Nephron progenitor cell (in vitro differentiated cells): ENCODE data around the gene LEAP2.

Experiments
- DNase-seq: peaks from one replicate; pipeline ENCODE4 v3.0.0; 2021
- H3K27ac Mint-ChIP-seq: 2 replicates; pipeline ENCODE4 v1.8.0; 2021; ENCODE audit warnings: mild to moderate bottlenecking, moderate library complexity, mixed read lengths
- H3K27me3 Mint-ChIP-seq: 2 replicates; pipeline ENCODE4 v1.8.0; 2021; ENCODE audit warnings: mild to moderate bottlenecking, low read depth, mixed read lengths; ENCODE audit not compliant: poor library complexity
- H3K36me3 Mint-ChIP-seq: 2 replicates; pipeline ENCODE4 v1.8.0; 2021; ENCODE audit warnings: low read depth, mixed read lengths
- H3K4me1 Mint-ChIP-seq: 2 replicates; pipeline ENCODE4 v1.8.0; 2021; ENCODE audit warnings: mixed read lengths
- H3K4me3 Mint-ChIP-seq: 2 replicates; pipeline ENCODE4 v1.8.0; 2021; ENCODE audit warnings: mild to moderate bottlenecking, moderate library complexity, mixed read lengths
- H3K9me3 Mint-ChIP-seq: 2 replicates; pipeline ENCODE4 v1.8.0; 2021; ENCODE audit warnings: mild to moderate bottlenecking, moderate library complexity, mixed read lengths
- TF ChIP-seq, protein P1 (sequence below): fragments of 200-600 bp; sonication (generic); IDR thresholded peaks from 2 replicates; pipeline ENCODE4 v1.5.0; 2021; ENCODE audit warnings: antibody characterized with exemption

The LEAP2 gene

DNA sequence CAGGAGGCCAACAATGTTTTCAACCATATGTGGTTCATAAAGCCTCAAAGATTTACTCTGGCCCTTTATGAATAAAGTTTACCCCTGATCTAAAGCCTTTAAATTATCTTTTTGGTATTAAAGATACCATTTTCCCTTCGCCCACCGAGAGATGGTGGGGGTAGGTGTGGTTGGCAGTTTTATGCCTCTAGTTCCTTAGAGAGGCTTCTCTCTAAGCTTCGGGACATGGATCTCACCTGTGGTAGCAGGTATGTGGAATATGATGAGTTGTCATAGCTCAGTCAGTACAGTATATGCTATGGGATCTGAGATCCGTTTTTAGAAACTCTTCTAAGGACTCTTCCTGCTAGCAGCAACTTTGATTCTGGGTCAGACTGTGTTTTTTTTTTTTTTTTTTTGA lies 4.7 kb upstream of the LEAP2 start:
- Mint-ChIP-seq H3K4me3 (peak overlapping the region; percentile 100), H3K4me1 (peaks cover 27% of the 10 kb centered on the region), H3K27ac (peak overlapping the region; percentile 10), H3K27me3 (peaks cover 3% of the 10 kb centered on the region), H3K36me3 (peaks cover 18% of the 10 kb centered on the region), H3K9me3 (no peaks in the 10 kb centered on the region)
- TF ChIP-seq, protein P1, sequence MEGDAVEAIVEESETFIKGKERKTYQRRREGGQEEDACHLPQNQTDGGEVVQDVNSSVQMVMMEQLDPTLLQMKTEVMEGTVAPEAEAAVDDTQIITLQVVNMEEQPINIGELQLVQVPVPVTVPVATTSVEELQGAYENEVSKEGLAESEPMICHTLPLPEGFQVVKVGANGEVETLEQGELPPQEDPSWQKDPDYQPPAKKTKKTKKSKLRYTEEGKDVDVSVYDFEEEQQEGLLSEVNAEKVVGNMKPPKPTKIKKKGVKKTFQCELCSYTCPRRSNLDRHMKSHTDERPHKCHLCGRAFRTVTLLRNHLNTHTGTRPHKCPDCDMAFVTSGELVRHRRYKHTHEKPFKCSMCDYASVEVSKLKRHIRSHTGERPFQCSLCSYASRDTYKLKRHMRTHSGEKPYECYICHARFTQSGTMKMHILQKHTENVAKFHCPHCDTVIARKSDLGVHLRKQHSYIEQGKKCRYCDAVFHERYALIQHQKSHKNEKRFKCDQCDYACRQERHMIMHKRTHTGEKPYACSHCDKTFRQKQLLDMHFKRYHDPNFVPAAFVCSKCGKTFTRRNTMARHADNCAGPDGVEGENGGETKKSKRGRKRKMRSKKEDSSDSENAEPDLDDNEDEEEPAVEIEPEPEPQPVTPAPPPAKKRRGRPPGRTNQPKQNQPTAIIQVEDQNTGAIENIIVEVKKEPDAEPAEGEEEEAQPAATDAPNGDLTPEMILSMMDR, result no peak
- no peak for DNase-seq

DNA sequence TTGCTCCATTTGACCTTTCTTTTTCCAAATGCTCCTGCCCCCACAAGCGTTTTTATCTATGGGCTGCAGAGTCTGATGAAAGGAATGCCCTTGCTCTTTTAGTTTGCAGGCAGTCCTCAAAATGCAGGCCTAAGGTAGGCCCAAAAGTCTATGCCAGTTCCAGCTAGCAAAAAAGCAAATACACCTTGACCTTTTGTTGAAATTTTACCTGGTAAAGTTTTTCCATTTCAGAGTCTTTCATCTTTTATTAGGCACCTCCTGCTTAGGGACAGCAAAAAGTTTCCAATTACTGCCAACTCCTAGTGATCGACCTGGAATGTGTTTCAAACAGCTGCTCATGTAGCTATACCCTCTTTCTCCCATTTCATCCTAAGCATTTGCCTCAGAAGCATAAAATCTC lies 2.7 kb upstream of the LEAP2 start:
- Mint-ChIP-seq H3K27me3 (peaks cover 3% of the 10 kb centered on the region), H3K4me3 (no peak overlapping the region), H3K36me3 (peaks cover 18% of the 10 kb centered on the region), H3K4me1 (peaks cover 19% of the 10 kb centered on the region), H3K9me3 (no peaks in the 10 kb centered on the region), H3K27ac (peak overlapping the region; percentile 64)
- TF ChIP-seq, protein P1, result no peak
- no peak for DNase-seq

DNA sequence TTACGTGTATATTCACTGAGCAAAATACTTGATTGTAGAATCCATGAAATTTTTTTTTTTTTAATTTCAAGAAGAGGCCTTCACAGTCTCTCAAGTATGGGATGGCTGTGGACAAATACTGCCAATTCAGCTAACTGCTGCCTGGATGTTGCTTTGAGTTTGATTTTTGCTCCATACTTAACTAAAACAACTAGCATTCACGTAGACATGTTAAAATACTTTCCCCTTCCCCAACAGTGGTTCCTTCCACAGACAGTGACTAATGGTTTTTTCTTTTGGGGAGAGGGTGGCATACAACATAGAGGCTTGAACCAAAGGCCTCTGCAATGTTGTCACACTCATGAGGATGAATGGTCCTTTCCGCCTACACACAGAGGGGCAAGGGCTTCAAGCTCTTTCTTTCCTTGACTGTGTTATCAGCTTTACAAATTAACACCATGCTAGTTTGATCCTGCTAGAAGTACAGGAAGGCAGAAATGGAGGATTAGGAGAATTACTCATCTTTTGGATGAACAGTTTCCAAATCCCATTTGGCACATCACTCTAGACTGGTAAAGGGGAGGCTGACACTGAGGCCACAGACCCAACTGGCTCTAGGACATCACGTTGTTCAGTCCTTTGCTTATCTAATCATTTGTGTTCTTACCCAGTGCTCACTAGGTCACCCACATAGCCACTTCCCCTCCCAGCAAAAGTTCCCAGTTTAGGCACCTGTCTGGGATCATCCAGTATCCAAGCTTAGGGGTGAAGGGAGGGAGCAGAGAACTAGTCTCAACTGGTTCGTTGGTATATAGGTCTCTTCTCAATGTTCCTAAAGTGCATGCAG lies 1.8 kb upstream of the LEAP2 start:
- H3K36me3 Mint-ChIP-seq, result peaks cover 18% of the 10 kb centered on the region
- TF ChIP-seq, protein P1, result no peak
- peak overlapping the region; percentile 87 for H3K27ac Mint-ChIP-seq
- no peaks in the 10 kb centered on the region for H3K9me3 Mint-ChIP-seq
- H3K4me1 Mint-ChIP-seq, result peaks cover 10% of the 10 kb centered on the region
- no peak for DNase-seq
- H3K27me3 Mint-ChIP-seq, result peaks cover under 1% of the 10 kb centered on the region
- H3K4me3 Mint-ChIP-seq, result no peak overlapping the region

DNA sequence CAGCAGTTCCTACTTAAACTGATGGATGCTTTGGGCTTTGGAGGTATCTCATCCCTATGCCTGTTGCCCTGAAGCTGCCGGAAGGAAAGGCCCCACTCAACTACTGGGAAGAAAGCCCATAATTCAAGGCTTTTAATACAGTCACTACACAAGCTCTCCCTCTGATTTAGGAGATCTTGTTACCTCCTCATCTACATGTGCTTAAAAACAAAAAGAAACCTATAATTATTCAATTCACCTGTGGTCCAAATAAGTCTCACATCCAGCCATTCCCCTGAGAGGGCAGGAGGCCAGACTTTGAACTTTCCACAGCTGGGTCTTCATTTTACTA lies 715 bp upstream of the LEAP2 start:
- TF ChIP-seq, protein P1, result no peak
- Mint-ChIP-seq H3K36me3 (peaks cover 12% of the 10 kb centered on the region), H3K4me3 (no peak overlapping the region), H3K27me3 (no peaks in the 10 kb centered on the region), H3K4me1 (peaks cover 2% of the 10 kb centered on the region), H3K9me3 (no peaks in the 10 kb centered on the region), H3K27ac (peak overlapping the region; percentile 93)
- DNase-seq, result no peak

DNA sequence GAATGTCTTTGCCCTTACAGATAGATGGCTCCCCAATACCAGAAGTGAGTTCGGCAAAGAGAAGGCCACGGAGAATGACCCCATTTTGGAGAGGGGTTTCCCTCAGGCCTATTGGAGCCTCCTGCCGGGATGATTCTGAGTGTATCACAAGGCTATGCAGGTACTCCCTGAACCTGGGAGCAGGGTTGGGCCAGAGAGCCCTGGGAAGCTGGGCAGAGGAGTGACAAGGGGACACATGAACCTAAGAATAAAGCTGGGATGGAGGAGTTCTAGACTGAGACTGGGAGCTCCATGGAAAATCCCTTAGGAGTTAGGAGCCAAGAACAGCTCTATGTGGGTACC lies 433 bp downstream of the LEAP2 start:
- no peaks in the 10 kb centered on the region for H3K9me3 Mint-ChIP-seq
- peak overlapping the region; percentile 22 for H3K27ac Mint-ChIP-seq
- peaks cover 13% of the 10 kb centered on the region for H3K36me3 Mint-ChIP-seq
- DNase-seq, result no peak
- TF ChIP-seq, protein P1, result no peak
- H3K4me3 Mint-ChIP-seq, result no peak overlapping the region
- no peaks in the 10 kb centered on the region for H3K27me3 Mint-ChIP-seq
- no peaks in the 10 kb centered on the region for H3K4me1 Mint-ChIP-seq
